ENCODE results near the gene MYO7B. TPM values are rescaled to one million over a fixed set of nuclear protein-coding genes. Genes with fewer than 3 reads are reported as not detected.

The MYO7B gene
- polyA plus RNA-seq, 1 of the 3 experiments (the other 2 are of a cell fraction) = 0.08 TPM

- no peak overlapping the region for H2AFZ ChIP-seq (ENCODE audit: low read depth)
- TF ChIP-seq YY1 (IDR thresholded peaks at IDR 0.05; ENCODE audit: low read depth) (no peak), RCOR1 (IDR thresholded peaks at IDR 0.05; ENCODE audit: low read length) (no peak), EP300 (IDR thresholded peaks at IDR 0.05; ENCODE audit: borderline replicate concordance in 1 of 2, low read depth in 1 of 2, low read length in 1 of 2) (no peak), RXRA (IDR thresholded peaks at IDR 0.05; ENCODE audit: borderline replicate concordance, low read depth) (no peak), MEF2A (IDR thresholded peaks at IDR 0.05; ENCODE audit: borderline replicate concordance, low read depth) (no peak), CTCF (IDR thresholded peaks at IDR 0.05) (no peak), NFIC (IDR thresholded peaks at IDR 0.05; ENCODE audit: borderline replicate concordance) (no peak)
- TF ChIP-seq, protein P1, sequence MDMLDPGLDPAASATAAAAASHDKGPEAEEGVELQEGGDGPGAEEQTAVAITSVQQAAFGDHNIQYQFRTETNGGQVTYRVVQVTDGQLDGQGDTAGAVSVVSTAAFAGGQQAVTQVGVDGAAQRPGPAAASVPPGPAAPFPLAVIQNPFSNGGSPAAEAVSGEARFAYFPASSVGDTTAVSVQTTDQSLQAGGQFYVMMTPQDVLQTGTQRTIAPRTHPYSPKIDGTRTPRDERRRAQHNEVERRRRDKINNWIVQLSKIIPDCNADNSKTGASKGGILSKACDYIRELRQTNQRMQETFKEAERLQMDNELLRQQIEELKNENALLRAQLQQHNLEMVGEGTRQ (IDR thresholded peaks at IDR 0.05; ENCODE audit: borderline replicate concordance, low read depth, low read length) = no peak
- CTCF ChIA-PET = interaction anchor here (1.4 to 1.8 kb wide), 2 partner anchors 39 to 64 kb away, joined by 3 to 5 read pairs; no protein-coding TSS in a partner anchor
- WGBS (ENCODE audit: low lambda C conversion rate) = 82% methylated on average over 15 of the region's 16 CpGs
- H3F3A ChIP-seq (replicated peaks; ENCODE audit: insufficient read depth) = no peaks in the 10 kb centered on the region
- no peaks in the 10 kb centered on the region for H4K20me1 ChIP-seq (ENCODE audit: insufficient read depth)
- H3K9me3 ChIP-seq = no peaks in the 10 kb centered on the region
- no peak overlapping the region for H3K4me2 ChIP-seq
- POLR2A ChIA-PET = no interaction called here
- no peaks in the 10 kb centered on the region for H3K36me3 ChIP-seq (replicated peaks in 1 of 2; ENCODE audit: control insufficient read depth in 1 of 2, insufficient read depth in 2 of 2, low read length in 1 of 2)
- H3K9me2 ChIP-seq = no peaks in the 10 kb centered on the region
- H3K27ac ChIP-seq (ENCODE audit: low read depth in 2 of 2, low read length in 1 of 2) = no peak overlapping the region
- peaks cover 0 to 46% of the 10 kb centered on the region in 2 experiments; a peak in 1 of 4 replicates for H3K4me1 ChIP-seq (ENCODE audit: control insufficient read depth in 1 of 2, insufficient read depth in 2 of 2, low read depth in 1 of 2, low read length in 1 of 2)
- no peak for DNase-seq
- H3K9ac ChIP-seq = no peak overlapping the region
- no peaks in the 10 kb centered on the region for H3K27me3 ChIP-seq (ENCODE audit: insufficient read depth)
- no peaks in the 10 kb centered on the region for H3K79me2 ChIP-seq (ENCODE audit: insufficient read depth)
- H3K4me3 ChIP-seq (ENCODE audit: low read depth in 2 of 2, low read length in 1 of 2) = no peak overlapping the region
Measured at GRCh38 chr2:127655209-127656073, 120.0 kb downstream of the MYO7B start.

GRCh38 chr2:127656569-127657231 lies 121.2 kb downstream of the MYO7B start:
- H3K9ac ChIP-seq = no peak overlapping the region
- CTCF ChIA-PET = no interaction called here
- WGBS (ENCODE audit: low lambda C conversion rate) = 88% methylated on average over 14 of the region's 15 CpGs
- TF ChIP-seq JUND (IDR thresholded peaks at IDR 0.05) (no peak), RCOR1 (IDR thresholded peaks at IDR 0.05; ENCODE audit: low read length) (no peak), NFIC (IDR thresholded peaks at IDR 0.05; ENCODE audit: borderline replicate concordance) (no peak), CTCF (IDR thresholded peaks at IDR 0.05) (no peak), FOXJ3 (CRISPR knock-in tag; IDR thresholded peaks at IDR 0.05) (no peak), MXI1 (IDR thresholded peaks at IDR 0.05; ENCODE audit: low read depth, low read length) (no peak), FOSL2 (IDR thresholded peaks at IDR 0.05; ENCODE audit: borderline replicate concordance, low read depth) (no peak), REST (IDR thresholded peaks at IDR 0.05; ENCODE audit: low read depth, low read length) (no peak), CHD2 (IDR thresholded peaks at IDR 0.05; ENCODE audit: low read length, partially characterized antibody) (no peak)
- TF ChIP-seq, protein P2, sequence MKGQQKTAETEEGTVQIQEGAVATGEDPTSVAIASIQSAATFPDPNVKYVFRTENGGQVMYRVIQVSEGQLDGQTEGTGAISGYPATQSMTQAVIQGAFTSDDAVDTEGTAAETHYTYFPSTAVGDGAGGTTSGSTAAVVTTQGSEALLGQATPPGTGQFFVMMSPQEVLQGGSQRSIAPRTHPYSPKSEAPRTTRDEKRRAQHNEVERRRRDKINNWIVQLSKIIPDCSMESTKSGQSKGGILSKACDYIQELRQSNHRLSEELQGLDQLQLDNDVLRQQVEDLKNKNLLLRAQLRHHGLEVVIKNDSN (IDR thresholded peaks at IDR 0.05; ENCODE audit: borderline replicate concordance, low read depth) = no peak

More at GRCh38 chr2:127656569-127657231, 121.2 kb downstream of the MYO7B start:
- H3K27me3 ChIP-seq (ENCODE audit: insufficient read depth) = no peaks in the 10 kb centered on the region
- H3K36me3 ChIP-seq (replicated peaks in 1 of 2; ENCODE audit: control insufficient read depth in 1 of 2, insufficient read depth in 2 of 2, low read length in 1 of 2) = no peaks in the 10 kb centered on the region
- POLR2A ChIA-PET = no interaction called here
- peaks cover 0 to 38% of the 10 kb centered on the region in 2 experiments; a peak in 1 of 4 replicates for H3K4me1 ChIP-seq (ENCODE audit: control insufficient read depth in 1 of 2, insufficient read depth in 2 of 2, low read depth in 1 of 2, low read length in 1 of 2)
- H3K9me2 ChIP-seq = no peaks in the 10 kb centered on the region
- no peaks in the 10 kb centered on the region for H3F3A ChIP-seq (replicated peaks; ENCODE audit: insufficient read depth)
- H3K79me2 ChIP-seq (ENCODE audit: insufficient read depth) = no peaks in the 10 kb centered on the region
- H3K27ac ChIP-seq (ENCODE audit: low read depth in 2 of 2, low read length in 1 of 2) = no peak overlapping the region
- no peak overlapping the region for H3K4me2 ChIP-seq
- H4K20me1 ChIP-seq (ENCODE audit: insufficient read depth) = no peaks in the 10 kb centered on the region
- H3K4me3 ChIP-seq (ENCODE audit: low read depth in 2 of 2, low read length in 1 of 2) = no peak overlapping the region
- no peak for DNase-seq
- H2AFZ ChIP-seq (ENCODE audit: low read depth) = no peak overlapping the region
- no peaks in the 10 kb centered on the region for H3K9me3 ChIP-seq
